Measurements from ENCODE around the gene ALPK3.
"Not testable (repeated sequence)": the region's sequence is repeated elsewhere in the genome, so short reads cannot be mapped to it uniquely, and the experiment has no call there.

GRCh38 chr15:84845631-84846030 lies 28.5 kb downstream of the ALPK3 start:
- TF ChIP-seq, protein P1, sequence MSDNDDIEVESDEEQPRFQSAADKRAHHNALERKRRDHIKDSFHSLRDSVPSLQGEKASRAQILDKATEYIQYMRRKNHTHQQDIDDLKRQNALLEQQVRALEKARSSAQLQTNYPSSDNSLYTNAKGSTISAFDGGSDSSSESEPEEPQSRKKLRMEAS (CRISPR knock-in tag; IDR thresholded peaks at IDR 0.05): not testable (repeated sequence)
- not testable (repeated sequence) for TF ChIP-seq CREM (CRISPR knock-in tag; IDR thresholded peaks at IDR 0.05); ESRRA (CRISPR knock-in tag; IDR thresholded peaks at IDR 0.05; ENCODE audit: borderline replicate concordance); USF1 (CRISPR knock-in tag; IDR thresholded peaks at IDR 0.05); SP1 (CRISPR knock-in tag; conservative IDR thresholded peaks at IDR 0.05); USF2 (CRISPR knock-in tag; IDR thresholded peaks at IDR 0.05); ZNF121 (CRISPR knock-in tag; IDR thresholded peaks at IDR 0.05); ELF4 (CRISPR knock-in tag; IDR thresholded peaks at IDR 0.05; ENCODE audit: low read depth); NFYB (CRISPR knock-in tag; conservative IDR thresholded peaks at IDR 0.05; ENCODE audit: low read depth); RELA (CRISPR knock-in tag; IDR thresholded peaks at IDR 0.05; ENCODE audit: borderline replicate concordance); FOXK1 (CRISPR knock-in tag; IDR thresholded peaks at IDR 0.05); TCF7 (CRISPR knock-in tag; IDR thresholded peaks at IDR 0.05; ENCODE audit: low read depth)
- TF ChIP-seq, protein P2, sequence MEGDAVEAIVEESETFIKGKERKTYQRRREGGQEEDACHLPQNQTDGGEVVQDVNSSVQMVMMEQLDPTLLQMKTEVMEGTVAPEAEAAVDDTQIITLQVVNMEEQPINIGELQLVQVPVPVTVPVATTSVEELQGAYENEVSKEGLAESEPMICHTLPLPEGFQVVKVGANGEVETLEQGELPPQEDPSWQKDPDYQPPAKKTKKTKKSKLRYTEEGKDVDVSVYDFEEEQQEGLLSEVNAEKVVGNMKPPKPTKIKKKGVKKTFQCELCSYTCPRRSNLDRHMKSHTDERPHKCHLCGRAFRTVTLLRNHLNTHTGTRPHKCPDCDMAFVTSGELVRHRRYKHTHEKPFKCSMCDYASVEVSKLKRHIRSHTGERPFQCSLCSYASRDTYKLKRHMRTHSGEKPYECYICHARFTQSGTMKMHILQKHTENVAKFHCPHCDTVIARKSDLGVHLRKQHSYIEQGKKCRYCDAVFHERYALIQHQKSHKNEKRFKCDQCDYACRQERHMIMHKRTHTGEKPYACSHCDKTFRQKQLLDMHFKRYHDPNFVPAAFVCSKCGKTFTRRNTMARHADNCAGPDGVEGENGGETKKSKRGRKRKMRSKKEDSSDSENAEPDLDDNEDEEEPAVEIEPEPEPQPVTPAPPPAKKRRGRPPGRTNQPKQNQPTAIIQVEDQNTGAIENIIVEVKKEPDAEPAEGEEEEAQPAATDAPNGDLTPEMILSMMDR (IDR thresholded peaks at IDR 0.05): peak; percentile 70
- TF ChIP-seq, protein P3, sequence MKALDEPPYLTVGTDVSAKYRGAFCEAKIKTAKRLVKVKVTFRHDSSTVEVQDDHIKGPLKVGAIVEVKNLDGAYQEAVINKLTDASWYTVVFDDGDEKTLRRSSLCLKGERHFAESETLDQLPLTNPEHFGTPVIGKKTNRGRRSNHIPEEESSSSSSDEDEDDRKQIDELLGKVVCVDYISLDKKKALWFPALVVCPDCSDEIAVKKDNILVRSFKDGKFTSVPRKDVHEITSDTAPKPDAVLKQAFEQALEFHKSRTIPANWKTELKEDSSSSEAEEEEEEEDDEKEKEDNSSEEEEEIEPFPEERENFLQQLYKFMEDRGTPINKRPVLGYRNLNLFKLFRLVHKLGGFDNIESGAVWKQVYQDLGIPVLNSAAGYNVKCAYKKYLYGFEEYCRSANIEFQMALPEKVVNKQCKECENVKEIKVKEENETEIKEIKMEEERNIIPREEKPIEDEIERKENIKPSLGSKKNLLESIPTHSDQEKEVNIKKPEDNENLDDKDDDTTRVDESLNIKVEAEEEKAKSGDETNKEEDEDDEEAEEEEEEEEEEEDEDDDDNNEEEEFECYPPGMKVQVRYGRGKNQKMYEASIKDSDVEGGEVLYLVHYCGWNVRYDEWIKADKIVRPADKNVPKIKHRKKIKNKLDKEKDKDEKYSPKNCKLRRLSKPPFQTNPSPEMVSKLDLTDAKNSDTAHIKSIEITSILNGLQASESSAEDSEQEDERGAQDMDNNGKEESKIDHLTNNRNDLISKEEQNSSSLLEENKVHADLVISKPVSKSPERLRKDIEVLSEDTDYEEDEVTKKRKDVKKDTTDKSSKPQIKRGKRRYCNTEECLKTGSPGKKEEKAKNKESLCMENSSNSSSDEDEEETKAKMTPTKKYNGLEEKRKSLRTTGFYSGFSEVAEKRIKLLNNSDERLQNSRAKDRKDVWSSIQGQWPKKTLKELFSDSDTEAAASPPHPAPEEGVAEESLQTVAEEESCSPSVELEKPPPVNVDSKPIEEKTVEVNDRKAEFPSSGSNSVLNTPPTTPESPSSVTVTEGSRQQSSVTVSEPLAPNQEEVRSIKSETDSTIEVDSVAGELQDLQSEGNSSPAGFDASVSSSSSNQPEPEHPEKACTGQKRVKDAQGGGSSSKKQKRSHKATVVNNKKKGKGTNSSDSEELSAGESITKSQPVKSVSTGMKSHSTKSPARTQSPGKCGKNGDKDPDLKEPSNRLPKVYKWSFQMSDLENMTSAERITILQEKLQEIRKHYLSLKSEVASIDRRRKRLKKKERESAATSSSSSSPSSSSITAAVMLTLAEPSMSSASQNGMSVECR (CRISPR knock-in tag; IDR thresholded peaks at IDR 0.05; ENCODE audit: borderline replicate concordance): not testable (repeated sequence)
